PC-3 (cell line): Measurements from ENCODE around the gene MIB2. TPM values are rescaled to one million over a fixed set of nuclear protein-coding genes. Genes with fewer than 3 reads are reported as not detected.

Experiments
- ATAC-seq: fragments of 200-7000 bp; cut with Tn5 transposase; 2 replicates; pipeline ENCODE4 v1.9.1; 2020; ENCODE audit warnings: mild to moderate bottlenecking, moderate library complexity
- BruUV-seq: library from RNA; stranded (reverse); fragments of 400-500 nt; replicated peaks from 2 replicates; lab custom pipeline; 2021; lab: Mats Ljungman, UMichigan
- CTCF ChIA-PET: fragments of 300-600 bp; sonication (Branson Sonifier 250); formaldehyde crosslinking; loops from one replicate; lab custom pipeline; 2022; ENCODE audit warnings: antibody characterized with exemption; lab: Charles Lee
- POLR2A ChIA-PET: fragments of 300-600 bp; sonication (Branson Sonifier 250); formaldehyde crosslinking; loops from one replicate; lab custom pipeline; 2022; ENCODE audit warnings: antibody characterized with exemption; ENCODE audit not compliant: unreplicated experiment; lab: Charles Lee
- DNase-seq: peaks from one replicate; pipeline ENCODE4 v3.0.0-alpha.2; 2015
- H2AFZ ChIP-seq: fragments of 300-600 bp; sonication (generic); 2 replicates; pipeline ENCODE4 v1.6.0; 2016; ENCODE audit warnings: antibody characterized with exemption, low read length
- H3F3A ChIP-seq: fragments of 300-600 bp; sonication (generic); one replicate; pipeline ENCODE4 v1.6.0; 2017; ENCODE audit warnings: antibody characterized with exemption, low read length, control low read depth, mild to moderate bottlenecking; ENCODE audit not compliant: unreplicated experiment
- H3K27ac ChIP-seq: fragments of 300-600 bp; sonication (generic); 2 replicates; pipeline ENCODE4 v1.5.1; 2016; ENCODE audit warnings: mild to moderate bottlenecking, low read length
- H3K27me3 ChIP-seq: fragments of 300-600 bp; sonication (generic); 2 replicates; pipeline ENCODE4 v1.6.1; 2016; ENCODE audit warnings: low read length, mixed read lengths
- H3K36me3 ChIP-seq: fragments of 300-600 bp; sonication (generic); 2 replicates; pipeline ENCODE4 v1.6.1; 2016; ENCODE audit warnings: low read depth, mixed run types, low read length, mixed read lengths
- H3K4me1 ChIP-seq: fragments of 300-600 bp; sonication (generic); 2 replicates; pipeline ENCODE4 v1.5.1; 2016; ENCODE audit warnings: low read length; ENCODE audit not compliant: insufficient read depth
- H3K4me2 ChIP-seq: fragments of 300-600 bp; sonication (generic); 2 replicates; pipeline ENCODE4 v1.6.0; 2016; ENCODE audit warnings: low read length
- H3K4me3 ChIP-seq: fragments of 300-600 bp; sonication (generic); 2 replicates; pipeline ENCODE4 v1.5.1; 2016; ENCODE audit warnings: mild to moderate bottlenecking, low read length, mixed read lengths
- H3K79me2 ChIP-seq: fragments of 300-600 bp; sonication (generic); 2 replicates; pipeline ENCODE4 v1.6.1; 2017; ENCODE audit warnings: low read length, mixed read lengths
- H3K9ac ChIP-seq: fragments of 300-600 bp; sonication (generic); 2 replicates; pipeline ENCODE4 v1.6.0; 2016; ENCODE audit warnings: mild to moderate bottlenecking, low read length
- H3K9me2 ChIP-seq: fragments of 300-600 bp; sonication (generic); replicated peaks from 2 replicates; pipeline ENCODE4 v1.6.1; 2016; ENCODE audit warnings: mixed run types, low read length, mixed read lengths
- H3K9me3 ChIP-seq: fragments of 300-600 bp; sonication (generic); 2 replicates; pipeline ENCODE4 v1.6.1; 2016; ENCODE audit warnings: low read length, mixed read lengths
- H4K20me1 ChIP-seq: fragments of 300-600 bp; sonication (generic); 2 replicates; pipeline ENCODE4 v1.6.1; 2016; ENCODE audit warnings: low read length, mixed read lengths
- EZH2 ChIP-seq: fragments of 300-600 bp; sonication (generic); IDR thresholded peaks from one replicate; pipeline ENCODE4 v1.6.1; 2017; ENCODE audit warnings: antibody characterized with exemption, mild to moderate bottlenecking, low read length; ENCODE audit not compliant: unreplicated experiment
- EZH2phosphoT487 ChIP-seq: fragments of 300-600 bp; sonication (generic); IDR thresholded peaks from 2 replicates; pipeline ENCODE4 v1.6.1; 2018; ENCODE audit warnings: mild to moderate bottlenecking, antibody characterized with exemption, low read length, borderline replicate concordance
- intact Hi-C: fragments of 100-400 bp; cut with micrococcal nuclease; formaldehyde crosslinking; loops from 2 replicates; pipeline ENCODE4 v1.9.0; 2023
- total RNA-seq: library from RNA; depleted of rRNA; stranded (reverse); fragments of >200 nt; gene quantifications from 2 replicates; pipeline ENCODE4 v1.2.3, GENCODE V29; 2014; rRNA removed
- TF ChIP-seq, protein P1 (sequence below): fragments of 300-600 bp; sonication (generic); conservative IDR thresholded peaks from 2 replicates; pipeline ENCODE4 v1.5.1; 2017; ENCODE audit warnings: antibody characterized with exemption, low read depth, mild to moderate bottlenecking, low read length

Gene MIB2
- total RNA-seq, 1 experiment from 2014 or later = 164 TPM

DNA sequence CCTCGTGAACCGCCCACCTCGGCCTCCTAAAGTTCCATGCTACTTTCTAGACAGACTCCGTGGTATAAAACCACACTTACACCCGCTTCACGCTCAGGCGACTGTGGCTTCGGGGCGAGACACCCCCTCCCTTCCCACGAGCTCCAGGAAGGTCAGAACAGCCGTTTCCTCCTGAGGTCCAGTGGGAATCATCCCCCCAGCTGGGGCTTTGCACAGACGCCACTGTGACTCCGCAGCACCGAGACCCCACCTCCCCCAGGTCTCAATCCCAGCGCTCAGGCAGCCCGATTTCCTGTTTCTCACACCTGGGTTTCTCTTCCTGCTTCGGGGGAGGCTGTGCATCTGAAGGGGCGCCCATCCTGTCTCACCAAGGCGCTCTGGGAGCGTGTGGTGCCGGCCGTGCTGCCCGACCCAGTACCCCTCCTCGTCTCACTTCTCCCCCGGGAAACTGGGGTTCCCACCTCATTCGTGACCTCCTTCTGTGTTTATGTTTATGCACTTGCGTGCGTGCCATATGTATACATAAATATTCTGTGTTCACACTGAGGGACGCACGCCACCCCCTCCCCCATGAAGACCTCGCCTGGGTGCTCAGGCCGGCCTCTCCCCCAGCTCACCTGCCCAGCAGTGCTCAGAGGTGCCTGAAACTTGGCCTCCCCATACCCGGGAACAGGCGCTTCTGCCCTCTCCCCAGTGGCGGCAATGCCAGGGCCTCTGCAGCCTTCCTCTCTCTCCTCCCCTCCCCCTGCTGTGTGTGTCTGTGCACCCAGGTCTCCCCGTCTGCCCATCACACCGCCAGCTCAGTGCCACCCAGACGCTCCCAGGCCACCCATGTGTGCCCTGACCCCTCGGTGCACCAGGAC is 62.6 kb downstream of the MIB2 start:
- Histone ChIP-seq H2AFZ (no peak overlapping the region), H3K9me2 (no peaks in the 10 kb centered on the region), H3K9me3 (no peaks in the 10 kb centered on the region), H3F3A (no peaks in the 10 kb centered on the region), H3K4me1 (no peaks in the 10 kb centered on the region), H3K36me3 (peaks cover 3% of the 10 kb centered on the region; the same call in 1 of the 2 replicates), H3K27ac (no peak overlapping the region), H4K20me1 (no peaks in the 10 kb centered on the region), H3K4me3 (no peak overlapping the region), H3K27me3 (no peaks in the 10 kb centered on the region), H3K79me2 (peaks cover 17% of the 10 kb centered on the region), H3K4me2 (no peak overlapping the region), H3K9ac (no peak overlapping the region)
- no peak for TF ChIP-seq EZH2phosphoT487
- TF ChIP-seq, protein P1, sequence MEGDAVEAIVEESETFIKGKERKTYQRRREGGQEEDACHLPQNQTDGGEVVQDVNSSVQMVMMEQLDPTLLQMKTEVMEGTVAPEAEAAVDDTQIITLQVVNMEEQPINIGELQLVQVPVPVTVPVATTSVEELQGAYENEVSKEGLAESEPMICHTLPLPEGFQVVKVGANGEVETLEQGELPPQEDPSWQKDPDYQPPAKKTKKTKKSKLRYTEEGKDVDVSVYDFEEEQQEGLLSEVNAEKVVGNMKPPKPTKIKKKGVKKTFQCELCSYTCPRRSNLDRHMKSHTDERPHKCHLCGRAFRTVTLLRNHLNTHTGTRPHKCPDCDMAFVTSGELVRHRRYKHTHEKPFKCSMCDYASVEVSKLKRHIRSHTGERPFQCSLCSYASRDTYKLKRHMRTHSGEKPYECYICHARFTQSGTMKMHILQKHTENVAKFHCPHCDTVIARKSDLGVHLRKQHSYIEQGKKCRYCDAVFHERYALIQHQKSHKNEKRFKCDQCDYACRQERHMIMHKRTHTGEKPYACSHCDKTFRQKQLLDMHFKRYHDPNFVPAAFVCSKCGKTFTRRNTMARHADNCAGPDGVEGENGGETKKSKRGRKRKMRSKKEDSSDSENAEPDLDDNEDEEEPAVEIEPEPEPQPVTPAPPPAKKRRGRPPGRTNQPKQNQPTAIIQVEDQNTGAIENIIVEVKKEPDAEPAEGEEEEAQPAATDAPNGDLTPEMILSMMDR = no peak
- TF ChIP-seq EZH2 = no peak
- ATAC-seq = no peak
- DNase-seq = peak; percentile 0
- BruUV-seq = no TSS peak
- intact Hi-C loops = no loop called here
- POLR2A ChIA-PET = no interaction called here
- CTCF ChIA-PET = no interaction called here

DNA sequence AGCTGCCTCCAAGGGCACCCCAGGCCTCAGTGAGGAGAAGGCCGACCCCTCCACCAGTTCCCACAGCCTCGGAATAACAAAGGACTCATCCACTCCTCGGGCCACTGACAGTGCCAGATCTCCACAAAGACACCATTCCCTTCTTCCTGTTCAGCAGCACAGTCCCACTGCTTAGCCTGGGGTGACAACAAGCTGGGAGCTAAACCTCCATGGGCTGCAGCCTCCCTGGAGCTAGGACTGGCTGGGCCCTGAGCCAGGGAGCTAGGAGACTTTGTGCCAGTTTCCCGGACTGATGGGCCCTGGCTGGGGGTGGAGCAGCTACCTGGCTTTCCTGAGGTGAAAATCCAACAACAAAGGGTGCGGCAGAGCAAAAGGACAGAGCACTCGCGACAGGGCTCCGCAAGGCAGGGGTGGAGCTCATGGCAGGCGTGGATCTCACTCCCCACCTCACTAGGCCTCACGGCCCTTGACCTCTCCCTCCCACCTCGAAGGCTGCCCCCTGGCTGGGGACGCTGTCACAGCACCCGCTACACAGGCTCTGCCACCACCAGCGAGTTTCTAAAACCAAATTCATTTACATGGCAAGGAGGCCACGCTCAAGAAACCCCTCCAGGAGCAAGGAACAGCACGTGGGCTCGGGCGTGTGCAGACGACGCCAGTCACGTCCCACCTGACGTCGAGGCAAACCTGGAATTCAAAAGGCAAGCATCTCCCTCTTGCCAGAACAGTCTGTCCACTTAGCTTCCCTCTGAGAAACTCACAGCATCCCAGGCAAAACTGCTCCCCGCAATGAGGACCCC is 63.5 kb downstream of the MIB2 start:
- H3K36me3 ChIP-seq = peaks cover 3% of the 10 kb centered on the region; the same call in 1 of the 2 replicates
- ChIA-PET POLR2A (no interaction called here), CTCF (no interaction called here)
- no peaks in the 10 kb centered on the region for H3F3A ChIP-seq
- no peaks in the 10 kb centered on the region for H3K4me1 ChIP-seq
- H3K27me3 ChIP-seq = no peaks in the 10 kb centered on the region
- no peak overlapping the region for H3K9ac ChIP-seq
- no peaks in the 10 kb centered on the region for H4K20me1 ChIP-seq
- no TSS peak for BruUV-seq
- no peaks in the 10 kb centered on the region for H3K9me3 ChIP-seq
- DNase-seq (peak; percentile 9), ATAC-seq (peak; percentile 50)
- H2AFZ ChIP-seq = no peak overlapping the region
- intact Hi-C loops = no loop called here
- no peak overlapping the region for H3K4me2 ChIP-seq
- TF ChIP-seq, protein P1 = peak; percentile 63
- TF ChIP-seq EZH2phosphoT487 = no peak
- H3K27ac ChIP-seq = no peak overlapping the region
- peaks cover 24% of the 10 kb centered on the region for H3K79me2 ChIP-seq
- no peaks in the 10 kb centered on the region for H3K9me2 ChIP-seq
- H3K4me3 ChIP-seq = no peak overlapping the region

Other genes starting within 250 kb of the MIB2 start
- gene AURKAIP1, start 240.3 kb upstream of the MIB2 start, total RNA-seq = 823 and 1,067 TPM in 2 replicates
- 356 and 385 TPM in 2 replicates for gene CCNL2, start 216.2 kb upstream of the MIB2 start, total RNA-seq
- gene MRPL20, start 208.2 kb upstream of the MIB2 start, total RNA-seq = 439 and 506 TPM in 2 replicates
- gene ANKRD65, start 194.2 kb upstream of the MIB2 start, total RNA-seq = 0.18 and 1.1 TPM in 2 replicates
- gene VWA1, start 179.8 kb upstream of the MIB2 start, total RNA-seq = 59.1 and 74.5 TPM in 2 replicates
- 0.29 and 1.4 TPM in 2 replicates for gene ATAD3C, start 165.8 kb upstream of the MIB2 start, total RNA-seq
- gene ATAD3B, start 143.7 kb upstream of the MIB2 start, total RNA-seq = 140 and 190 TPM in 2 replicates
- gene ATAD3A, start 103.3 kb upstream of the MIB2 start, total RNA-seq = 186 and 243 TPM in 2 replicates
- 0.87 and 2.0 TPM in 2 replicates for gene TMEM240, start 74.9 kb upstream of the MIB2 start, total RNA-seq
- gene SSU72, start 40.6 kb upstream of the MIB2 start, total RNA-seq = 283 and 310 TPM in 2 replicates
- 7.9 and 8.8 TPM in 2 replicates for gene FNDC10, start 15.4 kb upstream of the MIB2 start, total RNA-seq
- 25.9 and 28.4 TPM in 2 replicates for gene MMP23B, start 16.7 kb downstream of the MIB2 start, total RNA-seq
- 38.6 and 50.4 TPM in 2 replicates for gene CDK11B, start 43.5 kb downstream of the MIB2 start, total RNA-seq
- gene SLC35E2B, start 77.3 kb downstream of the MIB2 start, total RNA-seq = 38.1 and 45.6 TPM in 2 replicates
- gene CDK11A, start 108.9 kb downstream of the MIB2 start, total RNA-seq = 11.6 and 18.3 TPM in 2 replicates
- gene NADK, start 163.0 kb downstream of the MIB2 start, total RNA-seq = 130 and 165 TPM in 2 replicates